KMS-11 (cell line): ENCODE results near the gene OSBPL7.

ENCODE experiments used
- H2AFZ ChIP-seq: fragments of 200-600 bp; sonication (generic); 2 replicates; pipeline ENCODE4 v1.6.1; 2016; ENCODE audit warnings: antibody characterized with exemption, mixed run types, low read depth
- H3K27ac ChIP-seq: fragments of 200-600 bp; sonication (generic); 2 replicates; pipeline ENCODE4 v1.6.1; 2016; ENCODE audit warnings: mild to moderate bottlenecking, mixed run types
- H3K27me3 ChIP-seq: fragments of 200-600 bp; sonication (generic); 2 replicates; pipeline ENCODE4 v1.6.1; 2017; ENCODE audit warnings: mild to moderate bottlenecking, low read depth, mixed run types, moderate library complexity; ENCODE audit not compliant: insufficient read depth
- H3K36me3 ChIP-seq: fragments of 200-600 bp; sonication (generic); 2 replicates; pipeline ENCODE4 v1.6.1; 2017; ENCODE audit warnings: mild to moderate bottlenecking, mixed run types; ENCODE audit not compliant: insufficient read depth
- H3K4me1 ChIP-seq: fragments of 200-600 bp; sonication (generic); 2 replicates; pipeline ENCODE4 v1.6.1; 2016; ENCODE audit warnings: mild to moderate bottlenecking, low read depth, mixed run types; ENCODE audit not compliant: poor library complexity, severe bottlenecking
- H3K4me2 ChIP-seq: fragments of 200-600 bp; sonication (generic); 2 replicates; pipeline ENCODE4 v1.7.0; 2016; ENCODE audit warnings: mild to moderate bottlenecking, mixed run types
- H3K4me3 ChIP-seq: fragments of 200-600 bp; sonication (generic); IDR thresholded peaks from 2 replicates; pipeline ENCODE4 v1.6.1; 2017; ENCODE audit warnings: low read depth, low read length, mixed read lengths; ENCODE audit not compliant: insufficient read depth
- H3K79me2 ChIP-seq: fragments of 200-600 bp; sonication (generic); 2 replicates; pipeline ENCODE4 v1.6.1; 2016; ENCODE audit warnings: low read depth, mixed run types; ENCODE audit not compliant: insufficient read depth
- H3K9ac ChIP-seq: fragments of 200-600 bp; sonication (generic); 2 replicates; pipeline ENCODE4 v1.6.1; 2016; ENCODE audit warnings: mild to moderate bottlenecking, mixed run types
- H4K20me1 ChIP-seq: fragments of 200-600 bp; sonication (generic); 2 replicates; pipeline ENCODE4 v1.6.1; 2016; ENCODE audit warnings: mild to moderate bottlenecking, mixed run types; ENCODE audit not compliant: insufficient read depth
- TF ChIP-seq, protein P1 (sequence below): fragments of 200-600 bp; sonication (generic); conservative IDR thresholded peaks from 2 replicates; pipeline ENCODE4 v1.6.1; 2017; ENCODE audit warnings: low read depth, mild to moderate bottlenecking, antibody characterized with exemption, low read length, moderate library complexity, mixed read lengths

OSBPL7 gene

DNA sequence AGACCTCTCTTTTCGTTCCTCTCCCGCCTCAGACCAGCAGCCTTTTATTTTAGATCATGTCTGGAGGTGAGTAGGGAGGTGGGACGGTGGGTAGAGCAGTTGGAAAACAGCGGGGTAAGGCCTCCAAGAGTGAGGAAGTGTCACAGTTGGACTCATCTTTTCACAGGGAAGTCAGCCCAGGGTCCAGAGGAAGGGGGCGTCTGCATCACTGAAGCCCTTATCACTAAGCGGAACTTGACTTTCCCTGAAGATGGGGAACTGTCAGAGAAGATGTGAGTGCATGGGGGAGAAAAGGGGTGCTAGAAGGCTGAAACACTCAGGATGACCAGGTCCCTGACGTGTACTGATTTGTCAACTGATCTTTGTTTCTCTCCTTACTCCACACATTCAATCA lies 10.3 kb upstream of the OSBPL7 start:
- Histone ChIP-seq H3K4me3 (no peak overlapping the region), H3K27me3 (no peaks in the 10 kb centered on the region), H4K20me1 (no peaks in the 10 kb centered on the region), H3K27ac (0 out of 2 replicates have a peak overlapping the region, but pooled peaks have one; percentile 94), H3K4me1 (peaks cover 29% of the 10 kb centered on the region), H3K4me2 (peak overlapping the region; percentile 93), H3K9ac (peak overlapping the region; percentile 9; the same call in 1 of the 2 replicates), H2AFZ (peak overlapping the region; percentile 91), H3K79me2 (peaks cover 30% of the 10 kb centered on the region), H3K36me3 (no peaks in the 10 kb centered on the region)
- TF ChIP-seq, protein P1, sequence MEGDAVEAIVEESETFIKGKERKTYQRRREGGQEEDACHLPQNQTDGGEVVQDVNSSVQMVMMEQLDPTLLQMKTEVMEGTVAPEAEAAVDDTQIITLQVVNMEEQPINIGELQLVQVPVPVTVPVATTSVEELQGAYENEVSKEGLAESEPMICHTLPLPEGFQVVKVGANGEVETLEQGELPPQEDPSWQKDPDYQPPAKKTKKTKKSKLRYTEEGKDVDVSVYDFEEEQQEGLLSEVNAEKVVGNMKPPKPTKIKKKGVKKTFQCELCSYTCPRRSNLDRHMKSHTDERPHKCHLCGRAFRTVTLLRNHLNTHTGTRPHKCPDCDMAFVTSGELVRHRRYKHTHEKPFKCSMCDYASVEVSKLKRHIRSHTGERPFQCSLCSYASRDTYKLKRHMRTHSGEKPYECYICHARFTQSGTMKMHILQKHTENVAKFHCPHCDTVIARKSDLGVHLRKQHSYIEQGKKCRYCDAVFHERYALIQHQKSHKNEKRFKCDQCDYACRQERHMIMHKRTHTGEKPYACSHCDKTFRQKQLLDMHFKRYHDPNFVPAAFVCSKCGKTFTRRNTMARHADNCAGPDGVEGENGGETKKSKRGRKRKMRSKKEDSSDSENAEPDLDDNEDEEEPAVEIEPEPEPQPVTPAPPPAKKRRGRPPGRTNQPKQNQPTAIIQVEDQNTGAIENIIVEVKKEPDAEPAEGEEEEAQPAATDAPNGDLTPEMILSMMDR, result no peak

DNA sequence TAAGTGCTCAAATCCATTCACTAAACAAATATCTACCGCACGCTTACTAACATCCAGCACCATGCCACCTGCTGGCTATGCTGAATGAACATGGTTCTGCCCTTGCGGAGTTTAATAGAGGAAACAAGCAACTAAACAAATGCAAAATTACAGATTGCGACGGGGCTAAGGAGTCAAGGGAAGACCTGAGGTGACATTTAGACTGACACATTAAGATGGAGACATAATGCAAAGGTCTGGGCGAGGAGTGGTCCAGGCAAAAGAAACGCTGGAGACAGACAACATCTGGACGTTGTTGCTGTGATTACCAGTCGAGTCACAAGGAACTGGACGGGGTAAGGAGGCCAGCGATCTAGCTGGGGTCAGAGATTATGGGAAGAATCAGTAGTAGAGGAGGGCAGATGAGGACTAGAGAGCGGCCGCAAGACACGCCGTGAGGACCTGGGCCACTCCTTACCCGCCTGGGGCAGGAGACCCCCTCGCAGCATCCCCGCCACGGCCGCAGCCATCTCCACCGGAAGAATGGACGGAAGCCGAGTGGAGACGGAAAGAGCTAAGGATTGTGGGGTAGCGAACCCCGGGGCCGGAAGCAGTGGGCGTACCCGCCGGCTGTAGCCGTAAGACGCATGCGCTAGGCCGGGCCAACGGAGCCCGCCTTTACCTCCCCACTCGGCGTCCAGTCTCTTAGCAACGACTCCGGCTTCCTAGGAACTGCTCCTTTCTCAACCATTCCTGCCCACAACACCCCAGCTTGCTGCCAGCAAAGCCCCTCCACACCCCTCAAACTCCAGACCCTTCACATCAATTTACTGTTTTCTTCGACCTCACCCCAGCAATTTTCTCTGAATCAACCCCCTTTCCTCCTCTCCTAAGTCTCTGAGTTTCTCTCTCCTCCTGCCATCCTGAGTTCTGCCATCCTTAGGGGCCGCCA lies 9.7 kb upstream of the OSBPL7 start, which contains the start of the genes LRRC46 and MRPL10:
TSS of gene LRRC46 (plus strand) at position 668 of the 931 bp plus-strand sequence. CDS start 320 bp downstream, outside the sequence.
TSS of gene MRPL10 (minus strand) at position 539 of the 931 bp plus-strand sequence. CDS start at position 509, 30 bp downstream.
- Histone ChIP-seq H3K4me1 (peaks cover 29% of the 10 kb centered on the region), H3K9ac (peak within 1 kb of the TSS; percentile 80), H3K36me3 (no peaks in the 10 kb centered on the region; the same call in 1 of the 2 replicates), H3K4me3 (peak within 1 kb of the TSS; percentile 47), H3K27ac (peak within 1 kb of the TSS; percentile 94), H4K20me1 (no peaks in the 10 kb centered on the region), H2AFZ (peak within 1 kb of the TSS; percentile 91), H3K27me3 (no peaks in the 10 kb centered on the region), H3K79me2 (peaks cover 30% of the 10 kb centered on the region), H3K4me2 (peak within 1 kb of the TSS; percentile 93)
- TF ChIP-seq, protein P1, result peak; percentile 45

DNA sequence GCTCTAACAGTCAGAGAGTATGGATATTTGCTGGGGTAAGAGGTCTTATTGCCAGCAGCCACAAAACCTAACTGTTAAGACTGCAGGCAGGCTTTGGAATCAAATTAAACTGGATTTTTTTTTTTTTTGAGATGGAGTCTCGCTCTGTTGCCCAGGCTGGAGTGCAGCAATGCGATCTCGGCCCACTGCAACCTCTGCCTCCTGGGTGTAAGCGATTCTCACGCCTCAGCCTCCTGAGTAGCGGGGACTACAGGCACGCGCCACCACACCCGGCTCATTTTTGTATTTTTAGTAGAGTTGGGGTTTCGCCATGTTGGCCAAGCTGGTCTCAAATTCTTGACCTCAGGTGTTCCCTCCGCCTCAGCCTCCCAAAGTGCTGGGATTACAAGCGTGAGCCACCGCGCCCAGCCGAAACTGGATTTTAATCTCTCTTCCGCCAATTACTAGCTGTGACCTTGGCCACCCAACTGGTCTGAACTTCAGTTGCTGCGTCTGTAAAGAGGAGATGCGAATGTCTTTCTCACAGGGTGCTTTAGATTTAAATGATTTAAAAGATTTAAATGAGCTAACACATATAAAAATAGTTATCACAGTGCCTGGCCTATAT lies 8.9 kb upstream of the OSBPL7 start:
- peak overlapping the region; percentile 80 for H3K9ac ChIP-seq

DNA sequence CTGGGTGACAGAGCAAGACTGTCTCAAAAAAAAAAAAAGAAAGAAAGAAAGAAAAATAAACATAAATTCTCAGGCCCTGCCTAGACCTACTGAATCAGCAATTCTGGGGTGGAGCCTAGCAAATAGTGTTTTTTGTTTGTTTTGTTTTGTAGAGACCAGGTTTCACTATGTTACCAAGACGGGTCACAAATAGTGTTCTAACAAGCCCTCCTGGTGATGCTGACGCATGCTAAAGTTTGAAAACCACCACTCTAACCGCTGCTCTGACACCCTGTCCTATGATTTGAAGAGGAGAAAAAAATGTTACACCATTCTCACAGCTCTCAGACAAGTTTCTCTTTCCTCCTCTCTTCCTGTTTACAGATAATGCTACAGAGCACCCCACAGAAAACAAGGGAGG lies 8.3 kb upstream of the OSBPL7 start:
- H3K4me1 ChIP-seq, result peaks cover 29% of the 10 kb centered on the region
- peak overlapping the region; percentile 93 for H3K4me2 ChIP-seq
- H3K36me3 ChIP-seq, result no peaks in the 10 kb centered on the region; the same call in 1 of the 2 replicates
- H3K9ac ChIP-seq, result peak overlapping the region; percentile 80
- H3K79me2 ChIP-seq, result peaks cover 30% of the 10 kb centered on the region
- H2AFZ ChIP-seq, result no peak overlapping the region
- TF ChIP-seq, protein P1, result no peak
- no peaks in the 10 kb centered on the region for H3K27me3 ChIP-seq
- no peaks in the 10 kb centered on the region for H4K20me1 ChIP-seq
- H3K4me3 ChIP-seq, result no peak overlapping the region
- peak overlapping the region; percentile 94 for H3K27ac ChIP-seq

More for the DNA sequence above, 8.9 kb upstream of the OSBPL7 start:
- Histone ChIP-seq H3K27ac (peak overlapping the region; percentile 94), H4K20me1 (no peaks in the 10 kb centered on the region), H3K27me3 (no peaks in the 10 kb centered on the region), H3K36me3 (no peaks in the 10 kb centered on the region; the same call in 1 of the 2 replicates), H3K4me2 (peak overlapping the region; percentile 93), H3K4me3 (peak overlapping the region; percentile 47), H3K4me1 (peaks cover 29% of the 10 kb centered on the region), H3K79me2 (peaks cover 30% of the 10 kb centered on the region), H2AFZ (peak overlapping the region; percentile 91; the same call in 1 of the 2 replicates)
- TF ChIP-seq, protein P1, result no peak
